H9 (cell line): Measurements from ENCODE around the gene HCRT. TPM values are rescaled to one million over a fixed set of nuclear protein-coding genes. Genes with fewer than 3 reads are reported as not detected.

ENCODE experiments used
- DNase-seq: peaks from one replicate; pipeline ENCODE4 v3.0.0-alpha.2; 2017
- H2AFZ ChIP-seq: one replicate; pipeline ENCODE4 v1.6.1; 2013; ENCODE audit warnings: mild to moderate bottlenecking, low read length, control low read depth, moderate library complexity
- H2AK5ac ChIP-seq: 2 replicates; pipeline ENCODE4 v1.6.1; 2013; ENCODE audit warnings: low read length, control low read depth, mixed read lengths; ENCODE audit not compliant: insufficient read length
- H2BK120ac ChIP-seq: one replicate; pipeline ENCODE4 v1.6.1; 2013; ENCODE audit warnings: low read depth, mild to moderate bottlenecking, low read length, control low read depth, inconsistent platforms; ENCODE audit not compliant: poor library complexity, severe bottlenecking
- H2BK12ac ChIP-seq: 2 replicates; pipeline ENCODE4 v1.6.1; 2013; ENCODE audit warnings: low read length, control low read depth, mixed read lengths, low read depth; ENCODE audit not compliant: insufficient read length
- H2BK15ac ChIP-seq: 2 replicates; pipeline ENCODE4 v1.6.1; 2013; ENCODE audit warnings: low read depth, low read length, control low read depth
- H2BK20ac ChIP-seq: one replicate; pipeline ENCODE4 v1.6.1; 2013; ENCODE audit warnings: low read depth, mild to moderate bottlenecking, low read length, control low read depth, inconsistent platforms; ENCODE audit not compliant: poor library complexity, severe bottlenecking
- H2BK5ac ChIP-seq: 2 replicates; pipeline ENCODE4 v1.6.1; 2013; ENCODE audit warnings: low read length, control low read depth, mixed read lengths; ENCODE audit not compliant: insufficient read length
- H3K14ac ChIP-seq: 2 replicates; pipeline ENCODE4 v1.6.1; 2013; ENCODE audit warnings: low read length, control low read depth; ENCODE audit not compliant: insufficient read depth
- H3K18ac ChIP-seq: 2 replicates; pipeline ENCODE4 v1.6.1; 2013; ENCODE audit warnings: low read depth, mild to moderate bottlenecking, mixed read lengths, low read length, control low read depth; ENCODE audit not compliant: insufficient read length
- H3K23ac ChIP-seq: 2 replicates; pipeline ENCODE4 v1.6.1; 2013; ENCODE audit warnings: low read length, control low read depth, mixed read lengths, low read depth; ENCODE audit not compliant: insufficient read length
- H3K23me2 ChIP-seq: 2 replicates; pipeline ENCODE4 v1.6.1; 2013; ENCODE audit warnings: low read depth, mild to moderate bottlenecking, mixed read lengths, low read length, control low read depth; ENCODE audit not compliant: insufficient read length, poor library complexity, severe bottlenecking
- H3K27ac ChIP-seq: 2 replicates; pipeline ENCODE4 v1.5.1; 2013; ENCODE audit warnings: low read length, control low read depth, mixed read lengths, low read depth; ENCODE audit not compliant: insufficient read length
- H3K27me3 ChIP-seq: 2 replicates; pipeline ENCODE4 v1.6.1; 2013; ENCODE audit warnings: low read length, control low read depth, inconsistent platforms; ENCODE audit not compliant: insufficient read depth
- H3K4ac ChIP-seq: 2 replicates; pipeline ENCODE4 v1.6.1; 2013; ENCODE audit warnings: low read depth, mild to moderate bottlenecking, control low read depth, inconsistent platforms, low read length, moderate library complexity
- H3K4me1 ChIP-seq: 2 replicates; pipeline ENCODE4 v1.6.1; 2013; ENCODE audit warnings: low read length, control low read depth, inconsistent platforms; ENCODE audit not compliant: insufficient read depth
- H3K4me2 ChIP-seq: 2 replicates; pipeline ENCODE4 v1.6.1; 2013; ENCODE audit warnings: low read length, control low read depth, mixed read lengths; ENCODE audit not compliant: insufficient read length, insufficient read depth
- H3K56ac ChIP-seq: 2 replicates; pipeline ENCODE4 v1.6.1; 2013; ENCODE audit warnings: low read depth, mild to moderate bottlenecking, mixed read lengths, low read length, control low read depth; ENCODE audit not compliant: insufficient read length
- H3K79me1 ChIP-seq: 2 replicates; pipeline ENCODE4 v1.6.1; 2013; ENCODE audit warnings: low read depth, mild to moderate bottlenecking, moderate library complexity, low read length, control low read depth, inconsistent platforms; ENCODE audit not compliant: insufficient read depth, poor library complexity, severe bottlenecking
- H3K79me2 ChIP-seq: 2 replicates; pipeline ENCODE4 v1.6.1; 2013; ENCODE audit warnings: low read length, control low read depth, inconsistent platforms; ENCODE audit not compliant: insufficient read depth
- H3K9ac ChIP-seq: 2 replicates; pipeline ENCODE4 v1.6.1; 2013; ENCODE audit warnings: low read length, control low read depth, mixed read lengths; ENCODE audit not compliant: insufficient read length; ENCODE audit errors: extremely low read depth
- H3K9me3 ChIP-seq: one replicate; pipeline ENCODE4 v1.6.1; 2013; ENCODE audit warnings: low read depth, low read length, inconsistent platforms; ENCODE audit not compliant: control insufficient read depth
- H3T11ph ChIP-seq: one replicate; pipeline ENCODE4 v1.6.1; 2013; ENCODE audit warnings: mild to moderate bottlenecking, low read length, control low read depth, inconsistent platforms
- H4K20me1 ChIP-seq: one replicate; pipeline ENCODE4 v1.6.1; 2013; ENCODE audit not compliant: control insufficient read depth, insufficient read length, insufficient read depth
- H4K5ac ChIP-seq: 2 replicates; pipeline ENCODE4 v1.6.1; 2013; ENCODE audit warnings: low read depth, mild to moderate bottlenecking, mixed read lengths, low read length, control low read depth; ENCODE audit not compliant: insufficient read length
- H4K8ac ChIP-seq: replicated peaks from 2 replicates; pipeline ENCODE4 v1.6.1; 2013; ENCODE audit warnings: low read length, control low read depth, mixed read lengths, low read depth; ENCODE audit not compliant: insufficient read length
- H4K91ac ChIP-seq: 2 replicates; pipeline ENCODE4 v1.6.1; 2013; ENCODE audit warnings: low read depth, mild to moderate bottlenecking, moderate library complexity, mixed read lengths, low read length, control low read depth; ENCODE audit not compliant: insufficient read length
- H3K27ac Mint-ChIP-seq, 3 experiments: 2 replicates in 2 of 3; 3 replicates in 1 of 3; pipeline ENCODE4 v1.8.0; 2020 to 2021; ENCODE audit warnings: mixed read lengths in 3 of 3, mild to moderate bottlenecking in 1 of 3, moderate library complexity in 1 of 3
- H3K27me3 Mint-ChIP-seq: 2 replicates; pipeline ENCODE4 v1.8.0; 2021; ENCODE audit warnings: low read depth, mild to moderate bottlenecking, moderate library complexity, mixed read lengths
- H3K36me3 Mint-ChIP-seq, 3 experiments: 2 replicates in 2 of 3; 3 replicates in 1 of 3; pipeline ENCODE4 v1.8.0; 2020 to 2021; ENCODE audit warnings: low read depth in 3 of 3, mixed read lengths in 3 of 3; ENCODE audit not compliant: insufficient read depth in 1 of 3
- H3K4me1 Mint-ChIP-seq, 2 experiments: 2 replicates each; pipeline ENCODE4 v1.8.0; 2020; ENCODE audit warnings: mixed read lengths in 2 of 2
- H3K4me3 Mint-ChIP-seq, 2 experiments: 2 replicates in 1 of 2; 3 replicates in 1 of 2; pipeline ENCODE4 v1.8.0; 2020 to 2021; ENCODE audit warnings: mild to moderate bottlenecking in 2 of 2, mixed read lengths in 2 of 2, moderate library complexity in 1 of 2
- H3K9me3 Mint-ChIP-seq, 2 experiments: 2 replicates in 1 of 2; 3 replicates in 1 of 2; pipeline ENCODE4 v1.8.0; 2020; ENCODE audit warnings: mild to moderate bottlenecking in 2 of 2, mixed read lengths in 2 of 2, moderate library complexity in 1 of 2
- CTCF ChIP-seq: fragments of 200-600 bp; sonication (generic); conservative IDR thresholded peaks from 3 replicates; pipeline ENCODE4 v1.8.0; 2021; ENCODE audit warnings: antibody characterized with exemption, mild to moderate bottlenecking
- WGBS: extraction: QIAGEN DNeasy Blood & Tissue Kit; methylation state at CpG from one replicate; pipeline ENCODE4 v1.1.7; 2013; ENCODE audit warnings: missing lambda C conversion rate, low lambda C conversion rate, mixed read lengths; ENCODE audit not compliant: insufficient read length; ENCODE audit errors: extremely low coverage; 5-methylcytosine and 5-hydroxymethylcytosine counted together
- total RNA-seq: library from RNA; stranded (reverse); gene quantifications from 2 replicates; pipeline ENCODE4 v1.2.1, GENCODE V29; 2021

HCRT gene
- total RNA-seq, 1 experiment from 2014 or later = not detected

- Histone ChIP-seq H2BK15ac (no peak overlapping the region), H4K91ac (no peak overlapping the region), H2BK120ac (no peak overlapping the region), H3K4me2 (no peak overlapping the region), H3K27ac (no peak overlapping the region), H3K27me3 (no peaks in the 10 kb centered on the region), H3K79me2 (no peaks in the 10 kb centered on the region), H3K56ac (no peak overlapping the region), H3K18ac (no peak overlapping the region), H3K9ac (no peak overlapping the region), H4K20me1 (no peaks in the 10 kb centered on the region), H3T11ph (no peak overlapping the region), H3K4ac (no peak overlapping the region), H2BK12ac (no peak overlapping the region), H4K8ac (no peak overlapping the region), H3K4me1 (no peaks in the 10 kb centered on the region), H2BK5ac (no peak overlapping the region), H3K79me1 (no peaks in the 10 kb centered on the region), H3K23me2 (no peaks in the 10 kb centered on the region), H4K5ac (no peak overlapping the region), H3K9me3 (no peaks in the 10 kb centered on the region), H2AFZ (no peak overlapping the region), H3K23ac (no peak overlapping the region), H3K14ac (no peak overlapping the region), H2BK20ac (no peak overlapping the region), H2AK5ac (no peak overlapping the region)
- no CpG with 5 or more reads among the region's 2 CpGs for WGBS
- Mint-ChIP-seq H3K27me3 (no peaks in the 10 kb centered on the region), H3K4me1 (no peaks in the 10 kb centered on the region), H3K4me3 (no peak overlapping the region), H3K27ac (no peak overlapping the region), H3K36me3 (peaks cover 22 to 63% (median 62%) of the 10 kb centered on the region in 3 experiments), H3K9me3 (no peaks in the 10 kb centered on the region)
- no peak for TF ChIP-seq CTCF
- DNase-seq = no peak
Measured at GRCh38 chr17:42214156-42214555, 28.9 kb upstream of the HCRT start.
